Hepatocyte (in vitro differentiated cells): ENCODE measurements around the gene CEBPG.

ENCODE experiments used
- CTCF ChIP-seq: fragments of 200-600 bp; sonication (generic); IDR thresholded peaks from 2 replicates; pipeline ENCODE4 v1.5.1; 2016; ENCODE audit warnings: antibody characterized with exemption, mild to moderate bottlenecking; ENCODE audit not compliant: poor library complexity
- EZH2 ChIP-seq: fragments of 200-600 bp; sonication (generic); IDR thresholded peaks from 2 replicates; pipeline ENCODE4 v1.6.1; 2016; ENCODE audit warnings: antibody characterized with exemption, mild to moderate bottlenecking, borderline replicate concordance

GRCh38 chr19:33335446-33335845 is 38.1 kb upstream of the CEBPG start:
- TF ChIP-seq CTCF (no peak), EZH2 (no peak)
